GM12875 (cell line): Measurements from ENCODE around the gene TEDC1.

Experiments
- H3K4me3 ChIP-seq: one replicate; pipeline ENCODE4 v1.5.1; 2011; ENCODE audit warnings: low read depth, low read length, control low read depth
- CTCF ChIP-seq: IDR thresholded peaks from 2 replicates; pipeline ENCODE4 v1.5.1; 2011; ENCODE audit warnings: low read depth, mild to moderate bottlenecking, control low read depth, inconsistent platforms, low read length, moderate library complexity, borderline replicate concordance; ENCODE audit not compliant: insufficient read depth

Gene TEDC1

GRCh38 chr14:105466531-105467248 lies 24.4 kb upstream of the TEDC1 start:
- TF ChIP-seq CTCF: no peak
- H3K4me3 ChIP-seq: no peak overlapping the region

GRCh38 chr14:105467249-105467941 lies 23.7 kb upstream of the TEDC1 start:
- TF ChIP-seq CTCF: no peak
- no peak overlapping the region for H3K4me3 ChIP-seq

- TF ChIP-seq CTCF: no peak
- H3K4me3 ChIP-seq: no peak overlapping the region
These were observed 23.0 kb upstream of the TEDC1 start for GRCh38 chr14:105467942-105468471.

- no peak overlapping the region for H3K4me3 ChIP-seq
- TF ChIP-seq CTCF: no peak
These were observed 22.3 kb upstream of the TEDC1 start for GRCh38 chr14:105468621-105469241.

- TF ChIP-seq CTCF: no peak
- H3K4me3 ChIP-seq: no peak overlapping the region
These were observed 21.3 kb upstream of the TEDC1 start for GRCh38 chr14:105469456-105470349.

- H3K4me3 ChIP-seq: no peak overlapping the region
- no peak for TF ChIP-seq CTCF
These were observed 20.4 kb upstream of the TEDC1 start for GRCh38 chr14:105470350-105471296.
